GM18867 (cell line): ENCODE results near the gene ZNF433.
"Not testable (repeated sequence)": the region's sequence is repeated elsewhere in the genome, so short reads cannot be mapped to it uniquely, and the experiment has no call there.

ENCODE experiments used
- ATAC-seq: cut with Tn5 transposase; IDR thresholded peaks from one replicate; pipeline ENCODE4 v1.9.1; 2021; ENCODE audit warnings: mild to moderate bottlenecking, moderate library complexity; ENCODE audit not compliant: unreplicated experiment

The ZNF433 gene

DNA sequence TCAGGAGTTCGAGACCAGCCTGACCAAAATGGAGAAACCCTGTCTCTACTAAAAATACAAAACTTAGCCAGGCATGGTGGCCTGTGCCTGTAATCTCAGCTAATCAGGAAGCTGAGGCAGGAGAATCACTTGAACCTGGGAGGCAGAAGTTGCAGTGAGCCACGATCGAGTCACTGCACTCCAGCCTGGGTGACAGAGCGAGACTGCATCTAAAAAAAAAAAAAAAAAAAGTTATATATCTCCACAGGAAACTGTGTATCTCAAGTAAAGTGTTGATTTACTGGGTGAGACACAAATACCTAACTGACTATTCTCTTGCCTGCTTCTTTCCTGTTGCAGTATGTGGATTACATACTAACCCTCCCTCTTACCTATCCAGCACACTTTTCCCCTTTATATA, 43.6 kb downstream of the ZNF433 start:
- not testable (repeated sequence) for ATAC-seq

DNA sequence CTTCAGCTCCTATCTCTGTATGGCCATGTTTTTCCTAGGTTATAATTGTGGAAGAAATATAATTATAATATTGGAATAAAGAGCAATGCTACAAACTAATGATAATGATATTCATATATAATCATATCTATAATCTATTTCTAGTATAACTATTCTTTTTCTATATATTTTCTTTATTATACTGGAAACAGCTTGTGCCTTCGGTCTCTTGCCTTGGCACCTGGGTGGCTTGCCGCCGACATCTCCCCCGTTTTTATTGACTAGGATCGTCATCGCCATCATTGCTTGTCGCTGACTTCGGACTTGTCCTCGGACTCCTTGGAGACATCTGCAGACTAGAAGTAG, 46.4 kb downstream of the ZNF433 start:
- ATAC-seq: no peak

DNA sequence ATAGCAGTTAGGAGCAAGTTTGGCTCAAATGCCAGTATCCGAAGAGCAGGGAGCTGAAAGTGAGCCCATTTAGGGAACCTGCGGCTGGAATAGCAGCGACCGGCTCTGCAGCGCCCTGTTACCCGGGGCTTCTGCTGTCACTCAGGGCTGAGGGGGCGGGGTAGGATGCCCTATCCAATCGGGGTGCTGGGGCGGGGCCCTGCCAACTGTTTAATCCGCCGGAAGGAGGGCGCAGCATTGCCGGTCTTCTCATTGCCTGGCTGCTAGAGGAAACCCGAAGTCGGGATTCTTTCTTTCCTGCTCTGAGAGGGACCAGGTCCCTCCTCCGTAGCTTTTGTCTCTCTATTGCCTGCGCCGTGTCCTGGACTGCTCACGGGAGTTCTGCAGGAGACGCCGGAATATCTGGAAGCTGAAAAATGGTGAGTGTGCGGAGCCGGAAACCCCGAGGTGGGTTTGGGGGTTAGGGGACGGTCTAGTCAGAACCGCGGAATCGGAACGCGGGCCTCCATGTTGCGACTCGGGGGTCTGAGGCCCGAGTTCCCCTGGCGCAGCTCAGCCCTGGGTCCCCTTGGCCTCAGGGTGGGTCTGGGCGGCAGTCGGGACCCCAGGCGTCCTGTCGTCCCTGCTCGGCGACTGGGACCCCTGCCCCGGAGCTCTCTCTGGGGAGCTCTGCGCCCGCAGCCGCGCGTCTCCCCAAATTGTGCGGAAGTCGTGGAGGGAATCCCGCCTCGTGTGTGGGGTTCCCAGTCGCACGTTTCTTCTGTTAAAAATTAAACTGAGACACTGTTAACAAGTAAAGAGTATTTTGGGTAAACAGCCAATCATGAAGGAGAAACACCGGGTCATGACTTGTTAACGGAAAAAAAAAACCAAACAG, 47.8 kb downstream of the ZNF433 start:
- peak; percentile 81 for ATAC-seq

DNA sequence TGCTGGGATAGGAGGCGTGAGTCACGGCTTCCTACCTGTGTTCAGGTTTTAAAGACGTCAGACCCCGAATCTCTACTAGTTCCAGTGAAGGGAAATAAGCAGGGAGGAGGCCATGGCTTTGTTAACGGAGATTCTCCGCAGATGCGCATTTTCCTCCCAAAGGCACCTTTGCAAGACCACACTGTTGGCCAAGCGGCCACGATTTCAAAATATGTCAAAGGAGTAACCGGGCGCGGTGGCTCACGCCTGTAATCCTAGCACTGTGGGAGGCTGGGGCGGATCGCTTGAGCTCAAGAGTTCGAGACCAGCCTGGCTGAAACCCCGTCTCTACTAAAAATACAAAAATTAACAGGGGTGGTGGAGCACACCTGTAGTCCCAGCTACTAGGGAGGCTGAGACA, 48.7 kb downstream of the ZNF433 start:
- no peak for ATAC-seq

DNA sequence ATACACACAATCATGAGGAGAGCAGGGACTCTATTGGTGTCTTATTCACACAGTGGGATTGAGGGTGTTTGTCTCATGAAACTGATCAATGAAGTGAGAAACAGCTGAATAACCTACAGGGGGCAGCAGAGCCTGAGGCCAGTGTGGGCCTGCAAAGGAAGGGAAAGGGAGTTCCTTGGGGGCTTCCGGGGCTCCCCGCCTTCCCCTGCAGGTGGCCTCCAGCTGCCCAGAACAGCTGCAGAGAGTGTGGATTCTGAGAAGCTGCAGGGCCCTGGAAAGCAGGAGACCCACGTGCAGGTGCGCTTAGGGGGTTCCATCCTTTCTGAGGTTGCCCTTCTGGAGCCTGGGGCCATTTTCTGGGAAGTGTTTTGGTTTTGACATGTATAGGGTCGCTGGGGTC, 50.5 kb downstream of the ZNF433 start:
- ATAC-seq: no peak

DNA sequence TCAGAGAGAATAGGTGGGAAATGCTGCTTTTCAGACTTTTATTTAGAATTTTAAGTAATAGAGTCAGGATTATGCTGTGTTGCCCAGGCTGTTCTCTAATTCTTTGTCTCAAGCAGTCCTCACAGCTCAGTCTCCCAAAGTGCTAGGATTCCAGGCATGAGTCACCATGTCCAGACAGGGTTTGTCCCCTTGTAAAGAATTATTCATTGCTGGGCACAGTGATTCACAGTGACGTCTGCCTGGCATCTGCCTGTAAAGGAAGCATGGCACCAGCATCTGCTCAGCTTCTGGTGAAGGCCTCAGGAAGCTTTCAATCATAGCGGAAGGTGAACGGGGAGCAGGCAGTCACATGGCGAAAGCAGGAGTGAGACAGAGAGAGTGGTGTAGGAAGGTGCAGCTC, 53.0 kb downstream of the ZNF433 start:
- no peak for ATAC-seq

DNA sequence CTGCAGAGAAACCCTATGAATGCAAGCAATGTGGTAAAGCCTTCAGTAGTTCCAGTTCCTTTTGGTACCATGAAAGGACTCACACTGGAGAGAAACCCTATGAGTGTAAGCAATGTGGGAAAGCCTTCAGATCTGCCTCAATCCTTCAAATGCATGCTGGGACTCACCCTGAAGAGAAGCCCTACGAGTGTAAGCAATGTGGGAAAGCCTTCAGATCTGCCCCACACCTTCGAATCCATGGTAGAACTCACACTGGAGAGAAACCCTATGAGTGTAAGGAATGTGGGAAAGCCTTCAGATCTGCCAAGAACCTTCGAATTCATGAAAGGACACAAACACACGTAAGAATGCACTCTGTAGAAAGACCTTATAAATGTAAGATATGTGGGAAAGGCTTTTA, 56.0 kb downstream of the ZNF433 start:
- ATAC-seq: no peak

DNA sequence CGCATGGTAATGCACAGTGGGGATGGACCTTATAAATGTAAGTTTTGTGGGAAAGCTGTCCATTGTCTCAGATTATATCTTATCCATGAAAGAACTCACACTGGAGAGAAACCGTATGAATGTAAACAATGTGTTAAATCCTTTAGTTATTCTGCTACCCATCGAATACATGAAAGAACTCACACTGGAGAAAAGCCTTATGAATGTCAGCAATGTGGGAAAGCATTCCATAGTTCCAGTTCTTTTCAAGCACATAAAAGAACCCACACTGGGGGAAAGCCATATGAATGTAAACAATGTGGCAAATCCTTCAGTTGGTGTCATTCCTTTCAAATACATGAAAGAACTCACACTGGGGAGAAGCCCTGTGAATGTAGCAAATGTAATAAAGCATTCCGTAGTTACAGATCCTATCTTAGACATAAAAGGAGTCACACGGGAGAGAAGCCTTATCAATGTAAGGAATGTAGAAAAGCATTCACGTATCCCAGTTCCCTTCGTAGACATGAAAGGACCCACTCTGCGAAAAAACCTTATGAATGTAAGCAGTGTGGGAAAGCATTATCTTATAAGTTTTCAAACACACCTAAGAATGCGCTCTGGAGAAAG, 56.9 kb downstream of the ZNF433 start:
- ATAC-seq: no peak

DNA sequence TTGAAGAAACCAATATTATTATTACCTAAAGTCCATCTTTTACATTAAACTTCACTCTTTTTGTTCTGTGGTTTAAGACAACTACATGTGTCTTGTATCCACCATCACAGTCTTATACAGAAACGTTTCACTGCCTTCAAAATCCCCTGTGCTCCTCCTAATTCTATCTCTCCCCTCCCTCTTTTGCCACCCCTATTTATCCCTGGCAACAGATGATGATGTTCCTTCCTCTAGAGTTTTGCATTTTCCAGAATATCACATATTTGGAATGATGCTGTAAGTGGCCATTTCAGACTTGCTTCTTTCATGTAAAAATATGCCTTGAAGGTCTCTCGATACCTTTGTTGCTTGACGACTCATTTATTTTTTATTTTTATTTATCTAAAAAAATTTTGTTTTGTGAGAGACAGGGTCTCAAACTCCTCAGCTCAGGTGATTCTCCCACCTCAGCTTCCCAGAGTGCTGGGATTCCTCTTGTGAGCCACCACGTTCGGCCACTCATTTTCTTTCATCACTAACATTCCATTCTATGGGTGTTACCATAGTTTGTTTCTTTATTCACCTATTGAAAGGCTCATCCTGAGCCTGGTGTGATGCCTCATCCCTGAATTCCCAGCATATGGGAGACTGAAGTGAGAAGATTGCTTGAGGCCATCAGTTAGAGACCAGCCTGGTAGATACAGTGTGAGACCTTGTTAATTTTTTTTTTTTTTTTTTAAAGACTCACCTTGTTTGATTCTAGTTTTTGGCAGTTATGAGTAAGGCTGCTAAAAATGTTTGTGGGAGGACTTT, 62.3 kb downstream of the ZNF433 start:
- ATAC-seq: no peak

DNA sequence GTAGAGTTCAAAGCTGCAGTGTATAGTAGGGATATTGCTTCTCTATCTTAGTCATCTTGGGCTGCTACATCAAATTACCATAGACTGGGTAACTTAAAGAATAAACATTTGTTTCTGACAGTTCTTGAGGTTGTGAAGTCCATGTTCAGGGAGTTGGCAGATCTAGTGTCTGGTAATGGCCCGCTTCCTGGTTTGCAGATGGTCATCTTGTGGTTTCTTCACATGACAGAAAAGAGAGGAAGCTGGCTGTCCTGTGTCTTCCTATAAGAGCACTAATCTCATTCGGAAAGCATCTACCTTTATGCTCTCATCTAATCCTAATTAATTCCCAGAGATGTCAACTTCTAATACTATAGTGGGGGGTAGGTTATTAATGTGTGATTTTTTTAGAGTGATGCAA, 64.4 kb downstream of the ZNF433 start:
- ATAC-seq: no peak

DNA sequence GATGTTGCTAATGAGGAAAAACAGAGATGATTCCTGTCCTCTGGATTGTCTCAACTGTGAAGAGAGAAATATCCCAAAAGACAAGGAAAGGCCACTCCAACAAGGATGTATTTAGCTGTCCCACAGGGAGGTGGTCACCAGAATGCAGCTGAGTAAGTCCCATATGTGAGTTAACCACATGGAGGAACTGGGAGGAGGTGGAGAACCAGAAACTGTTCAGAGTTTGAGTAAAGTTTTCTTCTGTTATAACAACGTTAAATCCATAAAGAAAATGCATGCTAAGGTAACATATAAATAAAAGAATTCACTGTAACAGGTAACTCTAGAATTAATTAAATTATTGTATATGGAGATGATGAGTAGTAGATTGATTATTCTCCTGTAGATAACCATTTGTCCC, 65.3 kb downstream of the ZNF433 start:
- ATAC-seq: no peak

DNA sequence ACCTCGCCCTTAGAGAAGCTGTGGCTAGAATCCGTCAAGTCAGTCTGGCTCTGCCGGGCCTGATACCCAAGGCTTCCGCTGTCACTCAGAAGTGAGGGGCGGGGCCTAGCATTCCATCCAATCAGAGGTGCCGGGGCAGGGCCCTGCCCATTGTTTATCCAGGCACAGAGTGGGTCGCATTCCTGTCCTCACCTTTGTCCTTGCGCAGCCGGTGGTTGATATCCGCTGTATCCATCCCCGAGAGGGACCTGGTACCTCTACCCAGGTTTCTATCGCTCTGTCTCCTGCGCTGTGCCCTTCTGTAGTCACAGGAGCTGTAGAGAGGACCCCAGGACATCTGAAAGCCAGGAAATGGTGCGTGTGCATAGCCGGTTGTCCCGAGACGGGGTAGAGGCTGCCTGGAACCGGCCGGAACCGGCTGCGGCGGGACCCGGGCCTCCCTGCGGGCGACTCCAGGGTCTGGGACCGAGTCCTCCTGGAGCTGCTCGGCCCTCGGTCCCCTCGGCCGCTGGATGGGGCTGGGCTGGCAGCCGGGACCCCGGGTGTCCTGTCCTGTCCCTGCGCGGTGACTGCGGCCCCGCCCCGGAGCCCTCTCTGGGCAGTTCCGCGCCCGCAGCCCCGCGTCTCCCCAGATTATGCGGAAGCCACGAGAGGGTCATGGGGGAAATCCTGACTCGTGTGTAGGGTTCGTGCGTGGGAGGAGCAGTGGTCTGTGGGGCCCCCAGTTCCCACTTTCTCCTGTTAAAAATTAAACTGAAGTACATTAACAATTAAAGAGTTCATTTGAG, 70.4 kb downstream of the ZNF433 start, which contains the start of gene ZNF763:
Gene ZNF763 (plus strand): TSS at position 183 of the 788 bp plus-strand sequence. CDS start 169 bp downstream, at position 352.
- ATAC-seq: peak; percentile 87
